ENCODE data around the gene ITPKB. TPM values are rescaled to one million over a fixed set of nuclear protein-coding genes. Genes with fewer than 3 reads are reported as not detected.

ITPKB gene
- 4.7 TPM for polyA plus RNA-seq (2013, experiment 1 of 2)
- polyA plus RNA-seq (2013, experiment 2 of 2): 4.9 TPM

GRCh38 chr1:226738995-226739695 lies at the start of gene ITPKB:
TSS of gene ITPKB (minus strand) at chr1:226739282. CDS start at chr1:226737458, 1,824 bp downstream.
- peaks cover 2% of the 10 kb centered on the region for H3K79me2 ChIP-seq (ENCODE audit: control insufficient read depth, insufficient read depth, low read length)

GRCh38 chr1:226787638-226788037 lies 48.6 kb upstream of the ITPKB start:
- Histone ChIP-seq H2BK5ac (ENCODE audit: low read length) (no peak overlapping the region), H3K56ac (ENCODE audit: low read length) (no peak overlapping the region), H3K27ac (ENCODE audit: low read depth, low read length) (no peak overlapping the region), H3K18ac (ENCODE audit: low read length) (no peak overlapping the region), H4K5ac (ENCODE audit: low read length) (no peak overlapping the region), H3K27me3 (ENCODE audit: insufficient read depth, low read length, poor library complexity) (no peaks in the 10 kb centered on the region), H3K23ac (ENCODE audit: low read length) (no peak overlapping the region), H2BK120ac (ENCODE audit: low read depth, low read length) (no peak overlapping the region), H3K4me1 (ENCODE audit: control insufficient read depth, low read depth, low read length) (peaks cover 3% of the 10 kb centered on the region), H3K4me2 (ENCODE audit: low read length) (no peak overlapping the region), H3K36me3 (ENCODE audit: control insufficient read depth, insufficient read depth, low read length) (no peaks in the 10 kb centered on the region), H3K79me2 (ENCODE audit: control insufficient read depth, insufficient read depth, low read length) (no peaks in the 10 kb centered on the region), H3K9ac (ENCODE audit: low read length) (no peak overlapping the region), H2BK15ac (replicated peaks; ENCODE audit: low read depth) (no peak overlapping the region), H2AK5ac (ENCODE audit: low read length) (no peak overlapping the region), H3K4ac (ENCODE audit: low read depth, low read length) (no peak overlapping the region), H4K8ac (ENCODE audit: low read depth, low read length) (no peak overlapping the region), H3K79me1 (ENCODE audit: low read length) (no peaks in the 10 kb centered on the region), H3K4me3 (ENCODE audit: low read length) (no peak overlapping the region)
- WGBS (ENCODE audit: extremely low coverage, insufficient coverage, low lambda C conversion rate): no CpG with 5 or more reads among the region's 7 CpGs
- DNase-seq: no peak

More at GRCh38 chr1:226738995-226739695, at the start of gene ITPKB:
- Histone ChIP-seq H3K4me1 (ENCODE audit: control insufficient read depth, low read depth, low read length) (no peaks in the 10 kb centered on the region), H4K5ac (ENCODE audit: low read length) (no peak within 1 kb of the TSS), H2BK120ac (ENCODE audit: low read depth, low read length) (peak within 1 kb of the TSS; percentile 74), H3K9ac (ENCODE audit: low read length) (peak within 1 kb of the TSS; percentile 64), H2AK5ac (ENCODE audit: low read length) (no peak within 1 kb of the TSS), H4K8ac (ENCODE audit: low read depth, low read length) (peak within 1 kb of the TSS; percentile 90), H2BK5ac (ENCODE audit: low read length) (peak within 1 kb of the TSS; percentile 48), H3K36me3 (ENCODE audit: control insufficient read depth, insufficient read depth, low read length) (no peaks in the 10 kb centered on the region), H3K79me1 (ENCODE audit: low read length) (peaks cover 3% of the 10 kb centered on the region), H3K4ac (ENCODE audit: low read depth, low read length) (peak within 1 kb of the TSS; percentile 96), H3K4me2 (ENCODE audit: low read length) (peak within 1 kb of the TSS; percentile 93), H3K56ac (ENCODE audit: low read length) (peak within 1 kb of the TSS; percentile 83), H3K23ac (ENCODE audit: low read length) (peak within 1 kb of the TSS; percentile 32), H2BK15ac (replicated peaks; ENCODE audit: low read depth) (peak within 1 kb of the TSS; percentile 76), H3K27me3 (ENCODE audit: insufficient read depth, low read length, poor library complexity) (no peaks in the 10 kb centered on the region), H3K4me3 (ENCODE audit: low read length) (peak within 1 kb of the TSS; percentile 20), H3K27ac (ENCODE audit: low read depth, low read length) (peak within 1 kb of the TSS; percentile 52), H3K18ac (ENCODE audit: low read length) (peak within 1 kb of the TSS; percentile 22)
- WGBS (ENCODE audit: extremely low coverage, insufficient coverage, low lambda C conversion rate): no CpG with 5 or more reads among the region's 23 CpGs
- peak; percentile 63 for DNase-seq

- no peak overlapping the region for H2BK120ac ChIP-seq (ENCODE audit: low read depth, low read length)
Observed at GRCh38 chr1:226787071-226787470, 48.0 kb upstream of the ITPKB start.

GRCh38 chr1:226786550-226786949 lies 47.5 kb upstream of the ITPKB start:
- Histone ChIP-seq H4K8ac (ENCODE audit: low read depth, low read length) (no peak overlapping the region), H2AK5ac (ENCODE audit: low read length) (no peak overlapping the region), H2BK5ac (ENCODE audit: low read length) (no peak overlapping the region), H3K56ac (ENCODE audit: low read length) (no peak overlapping the region), H4K5ac (ENCODE audit: low read length) (no peak overlapping the region), H3K27ac (ENCODE audit: low read depth, low read length) (no peak overlapping the region), H3K18ac (ENCODE audit: low read length) (no peak overlapping the region), H3K79me1 (ENCODE audit: low read length) (no peaks in the 10 kb centered on the region), H3K36me3 (ENCODE audit: control insufficient read depth, insufficient read depth, low read length) (no peaks in the 10 kb centered on the region), H3K4me1 (ENCODE audit: control insufficient read depth, low read depth, low read length) (peaks cover 3% of the 10 kb centered on the region), H3K27me3 (ENCODE audit: insufficient read depth, low read length, poor library complexity) (no peaks in the 10 kb centered on the region), H3K23ac (ENCODE audit: low read length) (no peak overlapping the region), H3K4me3 (ENCODE audit: low read length) (no peak overlapping the region), H2BK15ac (replicated peaks; ENCODE audit: low read depth) (no peak overlapping the region), H3K4me2 (ENCODE audit: low read length) (no peak overlapping the region), H3K9ac (ENCODE audit: low read length) (no peak overlapping the region), H3K4ac (ENCODE audit: low read depth, low read length) (no peak overlapping the region), H2BK120ac (ENCODE audit: low read depth, low read length) (no peak overlapping the region), H3K79me2 (ENCODE audit: control insufficient read depth, insufficient read depth, low read length) (no peaks in the 10 kb centered on the region)
- no peak for DNase-seq
- no CpG with 5 or more reads among the region's 3 CpGs for WGBS (ENCODE audit: extremely low coverage, insufficient coverage, low lambda C conversion rate)

More at GRCh38 chr1:226787071-226787470, 48.0 kb upstream of the ITPKB start:
- no peaks in the 10 kb centered on the region for H3K79me1 ChIP-seq (ENCODE audit: low read length)
- DNase-seq: no peak
- no peak overlapping the region for H2BK15ac ChIP-seq (replicated peaks; ENCODE audit: low read depth)
- no peak overlapping the region for H3K9ac ChIP-seq (ENCODE audit: low read length)
- no peak overlapping the region for H3K4me3 ChIP-seq (ENCODE audit: low read length)
- H2BK5ac ChIP-seq (ENCODE audit: low read length): no peak overlapping the region
- no peaks in the 10 kb centered on the region for H3K27me3 ChIP-seq (ENCODE audit: insufficient read depth, low read length, poor library complexity)
- H3K79me2 ChIP-seq (ENCODE audit: control insufficient read depth, insufficient read depth, low read length): no peaks in the 10 kb centered on the region
- no peaks in the 10 kb centered on the region for H3K36me3 ChIP-seq (ENCODE audit: control insufficient read depth, insufficient read depth, low read length)
- no peak overlapping the region for H3K4ac ChIP-seq (ENCODE audit: low read depth, low read length)
- H3K27ac ChIP-seq (ENCODE audit: low read depth, low read length): no peak overlapping the region
- no peak overlapping the region for H4K8ac ChIP-seq (ENCODE audit: low read depth, low read length)
- H3K23ac ChIP-seq (ENCODE audit: low read length): no peak overlapping the region
- H2AK5ac ChIP-seq (ENCODE audit: low read length): no peak overlapping the region
- H3K18ac ChIP-seq (ENCODE audit: low read length): no peak overlapping the region
- no peak overlapping the region for H4K5ac ChIP-seq (ENCODE audit: low read length)
- no peak overlapping the region for H3K4me2 ChIP-seq (ENCODE audit: low read length)
- peaks cover 3% of the 10 kb centered on the region for H3K4me1 ChIP-seq (ENCODE audit: control insufficient read depth, low read depth, low read length)
- H3K56ac ChIP-seq (ENCODE audit: low read length): no peak overlapping the region
- no CpG with 5 or more reads among the region's 2 CpGs for WGBS (ENCODE audit: extremely low coverage, insufficient coverage, low lambda C conversion rate)

GRCh38 chr1:226785805-226786204 lies 46.7 kb upstream of the ITPKB start:
- H3K4me1 ChIP-seq (ENCODE audit: control insufficient read depth, low read depth, low read length): peaks cover 3% of the 10 kb centered on the region
- no peak overlapping the region for H4K5ac ChIP-seq (ENCODE audit: low read length)
- no peak overlapping the region for H3K23ac ChIP-seq (ENCODE audit: low read length)
- H3K4ac ChIP-seq (ENCODE audit: low read depth, low read length): no peak overlapping the region
- no peak overlapping the region for H3K18ac ChIP-seq (ENCODE audit: low read length)
- H3K36me3 ChIP-seq (ENCODE audit: control insufficient read depth, insufficient read depth, low read length): no peaks in the 10 kb centered on the region
- no peak overlapping the region for H4K8ac ChIP-seq (ENCODE audit: low read depth, low read length)
- H3K9ac ChIP-seq (ENCODE audit: low read length): no peak overlapping the region
- no peak overlapping the region for H2BK5ac ChIP-seq (ENCODE audit: low read length)
- no peaks in the 10 kb centered on the region for H3K79me1 ChIP-seq (ENCODE audit: low read length)
- H2BK15ac ChIP-seq (replicated peaks; ENCODE audit: low read depth): no peak overlapping the region
- H2BK120ac ChIP-seq (ENCODE audit: low read depth, low read length): no peak overlapping the region
- no peak overlapping the region for H3K27ac ChIP-seq (ENCODE audit: low read depth, low read length)
- H3K4me2 ChIP-seq (ENCODE audit: low read length): no peak overlapping the region
- DNase-seq: no peak
- no peak overlapping the region for H2AK5ac ChIP-seq (ENCODE audit: low read length)
- no peak overlapping the region for H3K56ac ChIP-seq (ENCODE audit: low read length)
- no peaks in the 10 kb centered on the region for H3K27me3 ChIP-seq (ENCODE audit: insufficient read depth, low read length, poor library complexity)
- WGBS (ENCODE audit: extremely low coverage, insufficient coverage, low lambda C conversion rate): no CpG with 5 or more reads among the region's 2 CpGs
- H3K79me2 ChIP-seq (ENCODE audit: control insufficient read depth, insufficient read depth, low read length): no peaks in the 10 kb centered on the region
- H3K4me3 ChIP-seq (ENCODE audit: low read length): no peak overlapping the region

All from mesendoderm (in vitro differentiated cells).